Lower lobe of right lung (tissue), 2 donors: Measurements from ENCODE around the gene PDZRN4. TPM values are rescaled to one million over a fixed set of nuclear protein-coding genes. Genes with fewer than 3 reads are reported as not detected.

Experiments
- ATAC-seq, 2 donors: fragments of 200-7000 bp; cut with Tn5 transposase; one replicate each; pipeline ENCODE4 v1.9.1; 2020 to 2022; ENCODE audit warnings: mild to moderate bottlenecking in 2 of 2, moderate library complexity in 2 of 2
- DNase-seq: peaks from one replicate; pipeline ENCODE4 v3.0.0-alpha.2; 2020
- H3K27ac ChIP-seq: fragments of 200-600 bp; one replicate; pipeline ENCODE4 v1.8.0; 2022
- H3K27me3 ChIP-seq: fragments of 200-600 bp; one replicate; pipeline ENCODE4 v1.8.0; 2022; ENCODE audit warnings: low read depth
- H3K36me3 ChIP-seq: fragments of 200-600 bp; one replicate; pipeline ENCODE4 v1.8.0; 2022; ENCODE audit warnings: mild to moderate bottlenecking
- H3K4me1 ChIP-seq: fragments of 200-600 bp; one replicate; pipeline ENCODE4 v1.8.0; 2022
- H3K4me3 ChIP-seq: fragments of 200-600 bp; one replicate; pipeline ENCODE4 v1.8.0; 2022; ENCODE audit warnings: mild to moderate bottlenecking
- H3K9me3 ChIP-seq: fragments of 200-600 bp; one replicate; pipeline ENCODE4 v1.8.0; 2022
- CTCF ChIP-seq: fragments of 200-600 bp; IDR thresholded peaks from one replicate; pipeline ENCODE4 v1.8.0; 2022; ENCODE audit warnings: antibody characterized with exemption, mild to moderate bottlenecking
- intact Hi-C: fragments of 100-400 bp; cut with DNase I; formaldehyde crosslinking; loops from one replicate; pipeline ENCODE4 v1.11.0; 2022
- total RNA-seq: library from RNA; stranded (reverse); fragmentation: NEBNext Ultra II Directional; extraction: Animal tissue kit (Norgen Biotek cat#: 25700); gene quantifications from one replicate; pipeline ENCODE4 v1.2.1, GENCODE V29; 2021
- donor health status: DM: no; HTN: yes; CAD: no; lungs with severe emphysema.

The PDZRN4 gene
- total RNA-seq, 1 donor from 2014 or later, result 1.6 TPM

- TF ChIP-seq CTCF, result no peak
Measured at GRCh38 chr12:41468756-41469155, 280.6 kb downstream of the PDZRN4 start.

DNA sequence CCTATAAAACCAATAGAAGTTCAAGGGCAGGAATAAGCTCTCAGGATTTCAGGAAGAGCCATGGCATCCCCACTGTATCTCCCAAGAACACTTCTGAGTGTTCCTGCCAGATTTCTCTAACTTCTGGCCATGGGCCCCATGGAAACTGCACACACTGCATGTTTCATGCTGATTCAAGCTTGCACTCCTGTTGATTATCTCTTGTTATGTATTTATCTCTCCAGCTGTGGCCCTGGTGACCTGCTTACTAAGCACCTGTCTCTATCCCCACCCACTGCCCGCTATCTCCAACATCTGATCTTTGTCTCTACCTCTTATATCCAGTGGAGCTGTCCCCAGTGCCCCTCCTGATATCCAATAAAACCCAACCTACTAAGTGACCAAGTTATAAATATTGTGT lies 285.3 kb downstream of the PDZRN4 start:
- no peak for TF ChIP-seq CTCF
- Histone ChIP-seq H3K36me3 (no peaks in the 10 kb centered on the region), H3K9me3 (no peaks in the 10 kb centered on the region), H3K4me1 (no peaks in the 10 kb centered on the region), H3K27me3 (no peaks in the 10 kb centered on the region), H3K4me3 (no peak overlapping the region), H3K27ac (no peak overlapping the region)
- ATAC-seq (no peak), DNase-seq (no peak)
- intact Hi-C loops, result no loop called here

More at GRCh38 chr12:41468756-41469155, 280.6 kb downstream of the PDZRN4 start:
- DNase-seq, result no peak
- Histone ChIP-seq H3K27ac (no peak overlapping the region), H3K9me3 (no peaks in the 10 kb centered on the region), H3K36me3 (no peaks in the 10 kb centered on the region), H3K27me3 (no peaks in the 10 kb centered on the region), H3K4me3 (no peak overlapping the region), H3K4me1 (no peaks in the 10 kb centered on the region)
- intact Hi-C loops, result no loop called here
- ATAC-seq, result no peak

DNA sequence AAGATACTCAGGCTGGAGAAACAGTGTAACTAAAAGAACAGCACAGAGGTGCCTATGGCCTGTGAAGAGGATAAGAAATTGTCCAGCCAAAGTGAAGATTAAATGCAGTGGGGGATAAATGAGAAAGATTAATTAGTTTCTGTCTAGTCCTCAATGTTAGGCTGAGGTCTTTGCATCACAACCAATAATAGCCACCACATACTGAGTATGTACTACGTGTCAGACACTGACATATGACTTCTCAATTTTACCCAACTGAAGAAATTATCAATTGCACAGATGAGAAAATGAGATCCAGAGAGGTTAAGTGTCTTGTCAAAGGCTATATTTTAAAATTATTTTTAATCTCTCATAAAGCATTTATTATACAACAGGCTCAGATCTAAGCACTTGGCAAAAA lies 285.9 kb downstream of the PDZRN4 start:
- no peak for TF ChIP-seq CTCF
- no peak for DNase-seq
- H3K36me3 ChIP-seq, result no peaks in the 10 kb centered on the region
- no peaks in the 10 kb centered on the region for H3K9me3 ChIP-seq
- no peak for ATAC-seq
- no peak overlapping the region for H3K27ac ChIP-seq
- intact Hi-C loops, result no loop called here
- H3K4me1 ChIP-seq, result no peaks in the 10 kb centered on the region
- H3K27me3 ChIP-seq, result no peaks in the 10 kb centered on the region
- H3K4me3 ChIP-seq, result no peak overlapping the region

DNA sequence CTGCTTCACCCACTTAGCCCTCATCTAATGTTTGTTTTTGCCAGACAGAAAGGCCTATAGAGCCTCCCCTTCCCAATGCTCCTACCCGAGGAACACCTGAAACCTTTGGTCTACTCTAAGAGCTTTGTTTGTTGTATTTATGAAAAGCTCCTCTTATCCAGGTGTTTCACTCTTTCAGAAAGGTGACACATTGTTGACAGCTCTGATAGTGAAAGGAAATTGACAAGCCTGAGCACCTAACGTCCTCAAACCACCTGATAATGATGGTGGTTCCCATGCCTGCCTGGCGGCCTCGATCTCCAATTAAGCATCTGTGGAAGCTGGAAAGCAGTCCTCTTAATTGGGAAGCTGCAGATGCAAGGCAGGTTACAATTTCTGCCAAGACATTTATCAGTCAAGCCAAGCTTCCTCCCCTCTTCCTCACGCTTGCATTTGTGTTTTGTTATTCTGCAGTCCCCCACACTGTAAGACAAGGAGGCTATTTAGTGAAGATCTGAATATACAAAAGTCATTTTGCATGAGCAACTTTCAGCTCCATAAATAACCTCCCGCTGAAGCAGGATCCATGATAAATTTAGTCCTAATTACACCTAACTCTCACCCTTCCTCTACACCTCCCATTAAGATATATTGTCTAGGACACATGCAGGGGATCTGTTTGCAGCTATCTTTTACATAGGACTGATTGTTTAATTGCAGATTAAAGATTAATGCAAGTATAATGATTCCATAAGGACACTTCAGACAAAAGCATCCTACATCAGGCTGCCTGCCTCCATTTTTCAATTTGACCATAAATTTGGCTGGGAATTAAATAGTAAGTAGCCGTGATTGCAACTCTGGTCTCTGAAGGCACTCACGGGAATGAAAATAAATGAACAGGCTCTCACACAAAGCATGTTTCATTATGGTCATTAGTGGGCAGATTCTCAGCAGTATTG lies 288.6 kb downstream of the PDZRN4 start:
- no peak for TF ChIP-seq CTCF
- Histone ChIP-seq H3K36me3 (no peaks in the 10 kb centered on the region), H3K4me1 (no peaks in the 10 kb centered on the region), H3K27me3 (no peaks in the 10 kb centered on the region), H3K4me3 (no peak overlapping the region), H3K9me3 (no peaks in the 10 kb centered on the region), H3K27ac (no peak overlapping the region)
- intact Hi-C loops, result no loop called here
- no peak for DNase-seq
- ATAC-seq, result no peak

- no peak overlapping the region for H3K27ac ChIP-seq
- no peak for TF ChIP-seq CTCF
- no peaks in the 10 kb centered on the region for H3K27me3 ChIP-seq
- H3K9me3 ChIP-seq, result no peaks in the 10 kb centered on the region
- ATAC-seq (no peak), DNase-seq (no peak)
- no peaks in the 10 kb centered on the region for H3K36me3 ChIP-seq
- H3K4me3 ChIP-seq, result no peak overlapping the region
- H3K4me1 ChIP-seq, result no peaks in the 10 kb centered on the region
- intact Hi-C loops, result no loop called here
Measured at GRCh38 chr12:41479426-41479825, 291.3 kb downstream of the PDZRN4 start.
